HG03045 (cell line): Measurements from ENCODE around the gene CHGA.

Source experiments
- ATAC-seq: cut with Tn5 transposase; IDR thresholded peaks from one replicate; pipeline ENCODE4 v1.9.1; 2021; ENCODE audit warnings: mild to moderate bottlenecking, moderate library complexity; ENCODE audit not compliant: unreplicated experiment

Gene CHGA, protein sequence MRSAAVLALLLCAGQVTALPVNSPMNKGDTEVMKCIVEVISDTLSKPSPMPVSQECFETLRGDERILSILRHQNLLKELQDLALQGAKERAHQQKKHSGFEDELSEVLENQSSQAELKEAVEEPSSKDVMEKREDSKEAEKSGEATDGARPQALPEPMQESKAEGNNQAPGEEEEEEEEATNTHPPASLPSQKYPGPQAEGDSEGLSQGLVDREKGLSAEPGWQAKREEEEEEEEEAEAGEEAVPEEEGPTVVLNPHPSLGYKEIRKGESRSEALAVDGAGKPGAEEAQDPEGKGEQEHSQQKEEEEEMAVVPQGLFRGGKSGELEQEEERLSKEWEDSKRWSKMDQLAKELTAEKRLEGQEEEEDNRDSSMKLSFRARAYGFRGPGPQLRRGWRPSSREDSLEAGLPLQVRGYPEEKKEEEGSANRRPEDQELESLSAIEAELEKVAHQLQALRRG

DNA sequence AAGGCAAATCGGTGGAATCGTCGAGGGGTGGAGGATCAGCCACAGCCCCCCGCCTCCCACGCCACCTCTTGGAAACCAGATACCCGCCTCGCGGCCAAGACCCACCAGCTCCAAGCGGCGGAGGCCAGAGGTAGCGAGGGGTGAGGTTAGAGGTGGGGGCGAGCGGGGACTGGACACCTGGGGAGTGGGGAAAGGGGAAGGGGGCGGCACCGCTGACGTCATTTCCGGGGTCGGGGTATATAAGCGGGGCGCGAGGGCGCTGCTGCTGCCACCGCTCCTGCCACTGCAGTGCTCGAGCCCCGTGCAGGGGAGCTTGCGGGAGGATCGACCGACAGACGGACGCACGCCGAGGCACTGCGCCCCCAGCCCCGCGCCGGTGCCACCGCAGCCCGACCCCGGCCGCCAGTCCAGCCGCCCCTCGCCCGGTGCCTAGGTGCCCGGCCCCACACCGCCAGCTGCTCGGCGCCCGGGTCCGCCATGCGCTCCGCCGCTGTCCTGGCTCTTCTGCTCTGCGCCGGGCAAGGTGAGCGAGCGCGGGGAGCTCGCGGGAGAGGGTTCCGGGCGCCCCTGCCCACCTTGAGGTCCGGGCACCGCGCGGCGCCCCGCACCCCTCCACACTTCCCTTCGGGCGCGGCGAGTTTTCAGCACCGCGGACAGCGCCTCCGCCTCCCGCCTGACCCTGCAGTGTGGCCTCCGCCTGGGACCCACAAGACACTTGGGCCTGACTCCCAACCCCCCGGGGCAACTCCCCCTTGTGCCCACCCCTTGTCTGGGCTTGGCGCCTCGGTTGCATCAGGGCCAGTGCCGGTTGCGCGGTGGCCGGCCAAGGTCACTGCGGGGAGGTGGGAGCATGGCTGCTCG, at the start of gene CHGA:
Gene CHGA, plus strand, starts transcription at position 268 of the 861 bp plus-strand sequence. Its CDS starts 210 bp downstream, at position 478.
- ATAC-seq, result no peak

DNA sequence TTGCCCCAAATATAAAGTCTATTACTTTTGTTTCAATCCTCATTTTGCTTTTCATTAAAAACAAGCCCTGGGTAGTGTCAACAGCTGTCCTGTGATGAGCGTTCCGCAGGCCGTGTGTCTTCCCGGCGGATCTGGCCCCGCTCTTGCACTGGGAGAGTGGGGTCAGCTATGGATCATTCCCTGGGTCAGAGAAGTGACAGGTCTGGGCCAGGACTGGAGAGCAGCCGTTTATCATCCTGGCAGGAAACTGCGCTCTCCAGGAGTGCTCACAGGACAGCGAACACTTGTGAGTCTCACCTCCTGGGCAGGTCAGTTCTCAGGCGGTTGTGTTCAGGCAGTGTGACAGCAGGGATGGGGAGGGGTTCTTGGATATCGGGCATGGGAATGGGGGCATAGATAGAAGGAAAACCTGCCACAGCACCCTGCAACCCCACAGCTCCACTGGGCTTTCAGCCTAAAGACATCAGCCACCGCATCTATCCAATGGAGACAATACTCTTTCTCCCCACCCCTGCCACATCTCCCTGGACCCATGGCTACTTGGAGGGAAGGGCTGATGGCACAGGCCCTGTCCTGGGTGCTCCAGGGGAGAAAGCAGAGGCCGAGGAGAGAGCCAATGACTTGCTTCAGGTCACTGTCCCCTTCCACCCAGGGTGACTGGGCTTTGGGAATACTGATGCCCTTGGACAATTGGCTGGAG, 47.8 kb upstream of the CHGA start:
- ATAC-seq, result no peak

DNA sequence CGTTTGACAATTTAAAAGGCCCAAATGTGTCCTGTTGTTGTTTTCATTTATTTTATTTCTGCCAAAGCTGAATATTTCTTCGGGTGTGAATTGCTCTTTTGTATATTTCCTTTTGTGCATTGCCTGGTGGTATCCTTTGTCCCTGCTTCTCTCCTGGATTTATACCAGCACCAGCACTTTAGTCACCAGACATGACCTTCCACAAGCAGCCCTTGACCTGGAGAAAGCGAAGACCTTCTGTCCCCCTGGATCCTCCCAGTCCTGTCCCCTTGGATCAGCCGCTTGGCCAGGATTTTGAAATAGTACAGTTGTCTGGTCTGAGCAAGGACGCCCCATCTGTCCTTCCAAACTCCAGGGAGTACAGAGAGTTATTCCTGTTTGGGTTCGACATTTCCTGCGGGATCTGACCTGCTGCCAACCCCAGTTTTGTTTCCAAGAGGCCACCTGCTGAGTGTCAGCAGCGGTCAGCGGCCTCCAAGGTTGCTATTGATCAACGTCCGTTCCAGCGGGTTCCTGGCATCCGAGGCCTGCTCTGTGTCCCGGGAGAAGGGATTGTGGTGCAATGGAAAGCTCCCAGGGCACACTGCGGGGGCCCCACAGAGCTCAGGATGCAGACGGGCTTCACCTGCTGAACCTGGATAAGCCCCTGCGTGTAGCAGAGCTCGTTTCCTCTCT, 45.1 kb upstream of the CHGA start:
- ATAC-seq, result no peak

DNA sequence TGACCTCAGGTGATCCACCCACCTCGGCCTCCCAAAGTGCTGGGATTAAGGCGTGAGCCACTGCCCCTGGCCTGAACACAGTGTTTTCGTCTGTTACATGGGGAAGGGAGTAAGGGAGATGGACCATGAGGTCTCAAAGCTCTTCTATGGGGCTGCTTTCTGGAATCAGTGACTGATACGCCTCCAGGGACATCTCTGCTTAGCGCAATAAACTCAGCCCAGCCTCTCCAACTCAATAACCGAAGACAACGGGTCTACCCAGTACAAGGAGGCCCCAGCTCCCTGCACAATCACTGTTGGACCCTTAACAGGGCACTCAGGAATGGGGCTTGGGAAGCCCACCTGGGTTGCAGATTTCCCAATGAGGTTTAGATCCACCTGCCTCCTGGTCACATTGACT, 42.6 kb upstream of the CHGA start:
- no peak for ATAC-seq

DNA sequence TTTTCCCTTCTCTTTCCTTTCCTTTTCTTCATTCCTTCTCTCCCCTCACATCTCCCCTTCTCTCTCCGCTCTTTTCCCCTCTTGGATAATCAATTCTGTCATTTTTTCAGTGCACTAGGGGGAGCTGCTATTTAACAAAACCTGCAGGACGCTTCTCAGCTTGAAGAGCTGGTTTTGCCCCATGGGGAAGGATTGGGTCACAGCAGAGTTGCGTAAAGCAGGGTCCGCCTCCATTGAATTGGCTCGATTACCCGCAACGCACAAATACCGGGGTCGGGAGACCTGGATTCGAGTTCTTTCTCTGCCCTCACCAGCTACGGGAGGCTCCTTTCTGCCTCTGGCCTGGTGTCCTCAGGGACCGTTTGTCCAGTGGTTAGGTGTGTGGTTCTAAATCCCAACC, 42.1 kb upstream of the CHGA start:
- no peak for ATAC-seq

DNA sequence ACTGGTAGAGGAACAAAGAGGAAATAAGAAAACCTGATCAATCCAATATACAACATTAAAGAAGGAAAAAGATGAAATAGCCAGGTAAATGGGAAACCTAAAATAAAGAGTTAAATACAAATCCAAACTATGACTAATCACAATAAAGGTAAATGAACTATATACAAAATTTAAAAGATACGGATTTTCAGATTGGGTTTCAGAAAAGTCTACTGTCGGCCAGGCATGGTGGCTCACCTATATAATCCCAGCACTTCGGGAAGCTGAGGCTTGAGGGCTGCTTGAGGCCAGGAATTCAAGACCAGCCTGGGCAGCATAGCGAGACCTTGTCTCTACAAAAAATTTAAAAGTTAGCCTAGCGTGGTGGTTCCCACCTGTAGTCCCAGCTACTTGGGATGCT, 39.9 kb upstream of the CHGA start:
- ATAC-seq, result no peak

DNA sequence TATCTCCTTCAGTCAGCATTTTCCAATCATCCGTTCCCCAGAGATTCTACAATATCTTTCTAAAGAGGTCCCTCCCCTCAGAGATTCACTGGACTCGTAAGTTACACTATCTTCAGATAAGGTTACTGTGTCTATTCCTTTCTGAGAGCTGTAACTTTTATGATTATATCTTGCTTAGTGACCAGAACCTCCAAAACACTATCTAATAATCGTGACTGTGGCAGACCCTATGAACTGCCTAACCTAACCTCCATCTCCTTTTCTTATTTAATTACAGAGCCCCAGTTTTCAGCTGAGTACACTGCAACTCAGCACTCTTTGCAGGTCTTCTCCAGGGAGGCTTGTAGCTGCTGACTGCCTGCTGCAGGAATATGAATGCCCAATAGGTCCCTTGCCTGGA, 38.5 kb upstream of the CHGA start:
- ATAC-seq, result no peak

DNA sequence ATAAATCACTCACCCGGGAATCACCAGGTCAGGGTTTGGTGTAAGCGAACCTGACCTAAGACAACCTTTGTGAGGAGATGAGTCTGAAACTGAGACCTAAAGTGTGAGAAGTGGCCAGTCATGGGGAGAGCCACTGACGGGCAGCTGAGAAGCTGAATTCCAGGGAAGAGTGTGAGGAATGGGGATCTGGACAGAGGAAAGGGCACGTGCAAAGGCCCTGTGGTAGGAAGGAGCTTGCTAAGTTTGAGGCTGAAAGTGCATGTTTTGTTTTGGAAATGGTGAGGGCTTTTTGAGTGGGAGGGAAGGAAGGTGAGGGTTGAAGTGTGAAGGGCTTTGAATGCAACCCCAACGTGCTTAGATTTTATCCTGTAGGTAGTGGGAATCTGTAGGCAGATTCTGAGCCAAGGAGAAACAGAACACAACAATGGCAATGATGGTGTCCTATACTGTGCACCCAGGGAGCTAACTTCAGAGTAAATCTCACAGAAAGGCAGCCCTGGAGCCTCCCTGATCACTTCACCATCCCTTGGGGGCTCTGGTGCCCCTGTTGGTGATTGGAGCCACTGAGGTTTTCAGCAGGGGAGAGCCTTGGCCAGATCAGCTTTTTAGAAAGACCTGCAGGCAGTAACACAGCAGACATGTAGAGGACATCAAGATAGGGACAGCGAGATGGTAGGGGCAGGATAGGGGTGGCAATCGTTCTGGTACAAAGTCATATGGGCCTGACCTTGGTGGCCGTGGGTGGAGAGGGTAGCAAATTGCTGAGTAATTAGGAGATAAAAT, 37.5 kb upstream of the CHGA start:
- no peak for ATAC-seq

DNA sequence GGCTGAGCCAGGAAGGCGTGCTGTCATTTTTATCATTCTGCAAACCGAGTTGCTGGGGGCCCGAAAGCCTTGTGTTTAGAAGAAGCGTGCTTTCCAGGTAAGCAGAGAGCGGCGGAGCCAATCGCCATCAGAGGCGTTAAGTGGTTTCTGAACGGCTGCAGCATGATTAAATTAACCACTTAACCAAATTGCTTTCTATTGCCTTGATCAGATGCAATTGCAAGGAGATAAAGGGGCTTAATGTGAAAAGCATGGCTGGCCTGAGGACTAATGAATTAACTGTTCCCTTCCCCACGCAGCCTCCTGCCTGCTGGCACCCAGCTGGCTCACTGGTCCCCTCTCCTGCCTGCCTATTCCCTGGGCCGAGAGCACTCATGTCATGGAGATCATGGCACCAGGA, 36.6 kb upstream of the CHGA start:
- ATAC-seq, result no peak

DNA sequence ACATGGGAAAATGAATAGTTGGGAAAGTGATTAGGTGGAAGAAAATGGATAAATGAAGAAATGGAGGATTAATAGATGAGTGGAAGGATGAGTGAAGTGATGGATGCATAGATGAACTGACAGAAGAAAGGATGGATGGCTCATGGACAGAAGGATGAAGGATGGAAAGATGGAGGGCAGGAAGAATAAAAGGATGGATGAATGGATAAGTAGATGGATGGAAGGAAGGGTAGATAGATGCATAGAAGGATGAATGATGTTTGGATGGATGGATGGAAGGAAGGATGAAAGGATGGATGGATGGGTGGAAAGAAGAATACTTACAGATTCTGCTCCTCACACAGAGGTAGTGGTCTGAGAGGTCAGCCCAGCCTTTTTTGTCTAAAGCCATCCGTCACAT, 35.8 kb upstream of the CHGA start:
- ATAC-seq, result no peak

DNA sequence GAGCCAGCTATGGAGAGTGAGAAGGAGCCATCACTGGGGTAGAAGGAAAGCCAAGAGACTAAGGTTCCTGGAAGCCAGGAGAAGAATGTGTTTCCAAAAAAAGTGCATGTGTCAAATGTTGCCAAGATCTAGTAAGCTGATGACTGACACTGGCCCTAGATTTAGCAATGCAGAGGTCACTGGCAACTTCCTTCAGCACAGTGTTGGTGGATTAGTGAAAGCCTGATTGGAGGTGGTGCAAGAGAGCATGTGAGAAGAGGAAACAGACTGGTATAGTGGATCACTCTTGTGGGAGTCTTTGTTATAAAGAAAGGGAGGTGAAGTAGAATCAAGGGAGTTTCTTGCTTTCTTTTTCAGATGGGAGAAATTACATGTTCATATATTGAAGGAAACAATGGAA, 34.1 kb upstream of the CHGA start:
- no peak for ATAC-seq

DNA sequence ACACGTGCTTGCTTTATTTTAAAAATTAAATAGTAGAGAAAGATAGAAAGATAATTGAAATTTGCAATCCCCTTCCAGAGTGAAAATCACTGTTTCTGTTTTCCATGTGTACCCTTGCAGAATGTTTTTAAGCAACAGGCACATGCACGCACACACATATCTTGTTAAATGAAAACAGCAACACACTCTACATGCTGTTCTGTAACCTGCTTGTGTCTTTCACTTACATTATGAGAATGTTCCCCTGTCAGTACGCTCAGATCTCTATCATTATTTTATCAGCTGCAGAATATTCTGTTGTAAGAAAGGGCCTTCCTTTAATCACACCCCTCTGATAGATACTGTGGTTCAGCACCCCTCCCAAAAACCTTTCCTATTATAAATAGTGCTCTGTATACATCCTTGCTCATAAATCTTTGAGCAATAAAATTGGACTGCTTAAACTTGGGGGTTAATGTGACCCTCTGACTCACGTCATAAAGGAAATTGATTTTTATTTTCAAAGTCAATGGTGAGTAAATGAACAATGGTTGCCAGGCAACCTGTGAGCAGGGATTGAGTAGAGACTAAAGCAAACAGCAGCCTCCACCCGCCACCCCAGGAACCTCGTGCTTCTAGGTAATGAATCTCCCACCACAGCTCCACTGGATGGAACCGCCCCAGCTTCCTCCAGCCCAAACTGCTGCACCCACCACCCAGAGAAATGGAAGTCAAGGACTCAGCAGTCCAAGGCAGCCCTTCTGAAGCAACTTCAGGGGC, 31.9 kb upstream of the CHGA start:
- no peak for ATAC-seq

DNA sequence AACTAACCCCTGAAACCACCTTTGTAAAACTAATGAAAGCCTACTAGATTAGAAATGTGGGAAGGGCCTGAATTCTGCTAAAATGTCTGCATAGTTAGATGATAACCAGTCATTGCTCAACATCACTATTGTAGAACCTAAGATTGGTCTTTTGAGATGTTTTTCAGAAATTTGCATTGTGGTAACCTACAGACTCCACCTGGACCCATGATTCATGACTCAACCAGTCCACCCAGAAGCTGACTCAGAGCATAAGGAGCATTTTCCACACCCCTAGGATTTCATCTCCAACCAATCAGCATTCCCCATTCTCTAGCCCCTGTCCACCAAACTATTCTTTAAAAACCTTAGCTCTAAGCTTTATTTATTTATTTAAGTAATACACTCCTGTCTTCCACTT, 30.4 kb upstream of the CHGA start:
- no peak for ATAC-seq

DNA sequence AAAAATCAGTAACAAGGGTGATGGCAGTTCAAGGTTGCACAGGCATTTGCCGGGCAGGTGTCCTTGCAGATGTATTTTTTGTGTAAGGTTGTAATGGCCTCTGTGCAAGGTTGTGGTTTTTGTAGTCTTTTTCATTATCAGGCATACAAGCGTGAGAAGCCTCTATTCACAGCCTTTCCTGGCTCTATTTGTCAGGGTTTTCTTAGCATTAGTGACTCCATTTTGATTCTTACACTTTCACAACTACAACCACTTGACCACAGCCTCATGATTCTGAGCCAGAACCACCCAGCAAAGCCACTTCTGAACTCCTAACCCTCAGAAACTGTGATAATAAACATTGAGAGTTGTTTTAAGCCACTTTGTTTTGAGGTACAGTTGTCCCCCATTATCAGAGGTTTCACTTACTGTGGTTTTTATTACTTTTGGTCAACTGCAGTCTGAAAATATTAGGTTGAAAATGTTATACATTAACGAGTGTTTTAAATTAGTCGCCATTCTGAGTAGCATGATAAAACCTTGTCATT, 27.5 kb upstream of the CHGA start:
- ATAC-seq, result no peak

DNA sequence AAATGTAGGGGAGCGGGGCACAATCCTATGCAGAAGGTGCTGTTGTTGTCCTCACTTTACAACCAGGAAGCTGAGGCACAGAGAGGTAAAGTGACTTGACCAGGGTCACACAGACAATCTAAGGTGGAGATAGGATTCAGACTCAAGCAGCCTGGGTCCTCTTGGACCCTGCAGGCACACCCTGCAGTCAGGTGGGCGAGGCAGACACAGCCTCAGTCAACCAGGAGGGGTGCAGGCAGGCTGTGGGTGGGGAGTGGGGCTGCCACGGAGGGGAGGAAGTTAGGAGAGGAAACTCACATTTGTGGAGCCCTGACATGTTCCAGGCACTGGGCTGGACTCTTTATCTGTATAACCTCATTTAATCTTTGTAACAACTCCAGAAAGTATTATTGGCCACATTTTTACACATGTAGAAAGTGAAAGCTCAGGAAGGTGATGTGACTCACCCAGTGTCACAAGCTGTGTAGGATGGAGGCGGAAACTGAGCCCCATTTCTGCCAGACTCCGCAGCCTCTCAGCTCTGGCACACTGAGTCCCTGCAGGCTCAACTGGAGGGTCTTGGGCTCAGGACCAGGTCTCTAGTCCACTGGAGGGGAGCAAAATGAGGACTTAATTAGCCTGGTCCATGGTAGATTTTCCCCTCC, 24.9 kb upstream of the CHGA start:
- no peak for ATAC-seq

DNA sequence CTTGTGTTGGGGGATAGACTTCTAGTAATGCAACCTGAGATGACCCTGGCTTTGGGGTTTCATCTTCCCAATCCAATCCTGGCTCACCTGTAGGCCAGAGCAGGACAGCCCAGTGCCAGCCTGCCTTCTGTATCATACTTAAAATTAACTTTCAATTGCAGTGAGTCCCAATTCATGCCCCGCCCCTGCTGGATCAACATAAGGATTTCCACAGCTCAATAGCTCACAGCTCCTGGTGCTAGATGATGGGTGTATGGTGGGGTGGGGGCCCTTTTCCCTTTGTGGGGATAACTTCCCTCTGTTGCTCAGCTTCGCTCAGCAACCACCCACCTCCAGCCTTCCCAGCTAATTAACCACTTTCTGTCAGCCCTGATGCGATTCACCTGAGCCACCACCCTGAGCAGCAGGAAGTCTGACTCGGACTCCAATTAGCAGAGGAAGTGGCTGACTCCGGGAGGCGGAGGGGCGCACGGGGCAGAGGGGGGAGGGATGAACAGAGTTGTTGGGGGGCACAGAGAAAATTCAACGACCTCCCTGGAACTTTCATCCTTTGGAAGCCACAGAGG, 24.3 kb upstream of the CHGA start:
- no peak for ATAC-seq

DNA sequence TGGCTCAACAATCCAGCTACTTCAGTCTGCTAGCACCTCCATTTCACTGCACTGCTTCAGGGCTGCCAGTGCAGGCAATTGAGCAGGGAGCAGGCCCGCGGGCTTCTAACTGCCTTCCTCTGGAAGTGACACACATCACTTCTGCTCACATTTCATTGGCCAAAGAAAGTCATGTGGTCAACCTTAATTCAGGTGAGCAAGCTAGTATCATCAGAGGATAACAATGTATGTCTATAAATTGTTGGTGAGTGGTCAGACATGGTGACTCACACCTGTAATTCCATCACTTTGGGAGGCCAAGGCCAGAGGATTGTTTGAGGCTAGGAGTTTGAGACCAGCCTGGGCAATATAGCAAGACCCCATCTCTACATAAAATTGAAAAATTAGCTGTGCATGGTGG, 22.3 kb upstream of the CHGA start:
- ATAC-seq, result no peak

DNA sequence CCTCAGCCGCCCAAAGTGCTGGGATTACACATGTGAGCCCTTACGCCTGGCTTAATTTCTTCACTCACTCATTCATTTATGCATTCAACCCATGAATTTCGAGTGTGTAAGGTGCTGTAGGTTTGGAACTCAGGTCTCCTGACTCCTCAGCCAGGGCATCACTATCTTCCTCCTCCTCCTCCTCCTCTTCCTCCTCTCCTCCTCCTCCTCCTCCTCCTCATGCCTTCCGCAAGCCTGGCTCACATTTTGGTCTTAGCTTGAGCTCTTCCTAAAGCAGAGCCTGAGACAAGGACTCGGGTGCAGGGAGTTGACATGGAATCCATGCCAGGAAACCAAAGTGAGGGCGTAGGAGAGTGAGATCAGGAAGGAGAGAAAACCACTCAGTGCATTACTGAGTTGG, 20.8 kb upstream of the CHGA start:
- ATAC-seq, result no peak
